NCI-H146 (cell line): ENCODE data around the gene MRPS21.

ENCODE experiments used
- DNase-seq: peaks from one replicate; lab custom pipeline; 2025; lab: John Stamatoyannopoulos, UW

Gene MRPS21

GRCh38 chr1:150293433-150294253, at the start of gene MRPS21:
MRPS21 (plus strand) TSS chr1:150293861; CDS start chr1:150294367, 506 bp downstream.
- DNase-seq = peak; percentile 93

- no peak for DNase-seq
These were observed 43.7 kb upstream of the MRPS21 start for GRCh38 chr1:150249936-150250335.

- peak; percentile 16 for DNase-seq
These were observed 37.5 kb upstream of the MRPS21 start for GRCh38 chr1:150256198-150256553.

- peak; percentile 66 for DNase-seq
These were observed 36.9 kb upstream of the MRPS21 start for GRCh38 chr1:150256554-150257341.

- no peak for DNase-seq
These were observed 35.8 kb upstream of the MRPS21 start, which contains the start of gene CA14 for GRCh38 chr1:150257624-150258585. CA14 (plus strand) TSS chr1:150257774; CDS start chr1:150258129, 355 bp downstream.

GRCh38 chr1:150259217-150259616, 34.4 kb upstream of the MRPS21 start:
- DNase-seq = no peak

- DNase-seq = peak; percentile 78
These were observed 33.6 kb upstream of the MRPS21 start for GRCh38 chr1:150259758-150260669.

GRCh38 chr1:150261367-150261766, 32.3 kb upstream of the MRPS21 start:
- no peak for DNase-seq

- no peak for DNase-seq
These were observed 31.0 kb upstream of the MRPS21 start for GRCh38 chr1:150262388-150263320.

GRCh38 chr1:150263549-150263948, 30.1 kb upstream of the MRPS21 start:
- DNase-seq = no peak

GRCh38 chr1:150267896-150268295, 25.8 kb upstream of the MRPS21 start:
- no peak for DNase-seq

- peak; percentile 19 for DNase-seq
These were observed 25.3 kb upstream of the MRPS21 start for GRCh38 chr1:150268340-150268704.

- DNase-seq = peak; percentile 97
These were observed 24.8 kb upstream of the MRPS21 start, which contains the start of gene APH1A for GRCh38 chr1:150268705-150269403. APH1A (minus strand) TSS chr1:150269016; CDS start chr1:150268810, 206 bp downstream.

- DNase-seq = no peak
These were observed 24.2 kb upstream of the MRPS21 start for GRCh38 chr1:150269451-150269850.

GRCh38 chr1:150271291-150271959, 22.2 kb upstream of the MRPS21 start:
- DNase-seq = no peak

- DNase-seq = no peak
These were observed 20.4 kb upstream of the MRPS21 start for GRCh38 chr1:150273311-150273710.

- no peak for DNase-seq
These were observed 13.4 kb upstream of the MRPS21 start for GRCh38 chr1:150280138-150280707.

- DNase-seq = peak; percentile 71
These were observed 12.4 kb upstream of the MRPS21 start for GRCh38 chr1:150281221-150281757.
